Lower leg skin (tissue), 3 donors: ENCODE data around the gene CFAP54.

Experiments
- CTCF ChIP-seq, 3 donors: fragments of 450-650 bp; IDR thresholded peaks; one replicate each; pipeline ENCODE4 v1.5.1; 2016; ENCODE audit warnings: antibody characterized with exemption in 3 of 3, mild to moderate bottlenecking in 3 of 3, moderate library complexity in 2 of 3
- POLR2A ChIP-seq, 2 donors: fragments of 450-650 bp; IDR thresholded peaks; one replicate each; pipeline ENCODE4 v1.6.1; 2016 to 2017; ENCODE audit warnings: antibody characterized with exemption in 2 of 2, mild to moderate bottlenecking in 1 of 2, moderate library complexity in 1 of 2

DNA sequence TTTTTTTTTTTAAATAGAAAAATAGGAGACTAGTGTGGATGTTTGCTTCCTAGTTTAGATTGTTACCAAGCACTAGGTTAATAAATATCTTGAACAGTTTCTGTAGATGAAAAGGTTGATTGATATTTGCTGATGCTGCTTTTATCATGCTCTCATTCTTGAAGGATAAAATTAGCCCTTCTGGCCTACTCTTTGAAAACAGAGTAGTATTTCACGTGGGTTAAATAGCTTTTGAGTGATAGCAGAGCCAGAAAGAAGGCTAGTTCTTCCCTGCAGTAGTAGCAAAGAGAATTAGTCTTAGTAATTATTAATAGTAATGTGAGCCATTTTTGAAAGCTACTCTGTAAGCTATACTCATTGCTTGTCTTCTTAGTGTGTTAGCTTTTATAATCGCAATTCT is 422.9 kb downstream of the CFAP54 start:
- TF ChIP-seq CTCF (IDR thresholded peaks at IDR 0.05), result no peak
- TF ChIP-seq POLR2A (IDR thresholded peaks at IDR 0.05), result no peak
